ENCODE data around the gene ULK1. TPM values are rescaled to one million over a fixed set of nuclear protein-coding genes. Genes with fewer than 3 reads are reported as not detected.

Gene ULK1
- total and polyA plus RNA-seq, 2 of the 13 experiments (the other 11 are each of a cell fraction or from before 2014, with no cell fraction given) = 2.8 to 10.1 TPM

DNA sequence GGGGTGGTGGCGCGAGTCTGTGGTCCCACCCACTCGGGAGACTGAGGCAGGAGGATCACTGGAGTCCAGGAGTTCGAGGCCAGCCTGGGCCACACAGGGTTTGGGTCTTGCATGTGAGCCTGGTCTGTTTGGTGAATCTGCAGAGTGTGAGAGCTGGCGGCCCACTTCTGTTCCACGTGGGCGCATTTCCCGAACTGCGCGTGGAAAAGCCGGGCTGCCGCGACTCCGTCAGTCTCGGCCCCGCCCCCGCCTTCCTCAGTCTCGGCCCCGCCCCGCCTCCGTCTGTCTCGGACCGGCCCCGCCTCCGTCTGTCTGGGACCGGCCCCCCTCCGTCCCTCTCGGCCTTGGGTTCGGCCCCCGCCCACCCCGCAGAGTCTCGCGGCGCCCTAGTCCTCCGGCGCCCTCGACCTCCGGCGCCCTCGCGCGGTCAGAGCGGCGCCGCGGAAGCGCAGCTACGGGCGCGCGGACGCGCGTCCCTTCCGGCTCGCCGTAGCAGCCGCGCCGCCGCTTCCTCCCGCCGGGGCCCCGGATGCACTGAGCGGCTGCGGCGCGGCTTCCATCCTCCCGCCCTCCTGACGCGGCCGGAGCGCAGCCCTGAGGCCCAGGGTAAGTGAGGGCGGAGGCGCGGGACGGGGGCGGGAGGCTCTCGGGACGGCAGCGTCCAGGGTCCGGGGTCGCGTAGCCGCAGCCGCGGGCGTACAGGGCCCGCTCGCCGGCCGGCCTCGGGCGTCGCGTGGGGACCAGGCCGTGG lies 55.2 kb downstream of the ULK1 start, which contains the start of gene EP400 (continued):
- TF ChIP-seq, protein P1, sequence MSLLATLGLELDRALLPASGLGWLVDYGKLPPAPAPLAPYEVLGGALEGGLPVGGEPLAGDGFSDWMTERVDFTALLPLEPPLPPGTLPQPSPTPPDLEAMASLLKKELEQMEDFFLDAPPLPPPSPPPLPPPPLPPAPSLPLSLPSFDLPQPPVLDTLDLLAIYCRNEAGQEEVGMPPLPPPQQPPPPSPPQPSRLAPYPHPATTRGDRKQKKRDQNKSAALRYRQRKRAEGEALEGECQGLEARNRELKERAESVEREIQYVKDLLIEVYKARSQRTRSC (CRISPR knock-in tag; IDR thresholded peaks at IDR 0.05; ENCODE audit: low read depth) = no peak
- TF ChIP-seq, protein P2, sequence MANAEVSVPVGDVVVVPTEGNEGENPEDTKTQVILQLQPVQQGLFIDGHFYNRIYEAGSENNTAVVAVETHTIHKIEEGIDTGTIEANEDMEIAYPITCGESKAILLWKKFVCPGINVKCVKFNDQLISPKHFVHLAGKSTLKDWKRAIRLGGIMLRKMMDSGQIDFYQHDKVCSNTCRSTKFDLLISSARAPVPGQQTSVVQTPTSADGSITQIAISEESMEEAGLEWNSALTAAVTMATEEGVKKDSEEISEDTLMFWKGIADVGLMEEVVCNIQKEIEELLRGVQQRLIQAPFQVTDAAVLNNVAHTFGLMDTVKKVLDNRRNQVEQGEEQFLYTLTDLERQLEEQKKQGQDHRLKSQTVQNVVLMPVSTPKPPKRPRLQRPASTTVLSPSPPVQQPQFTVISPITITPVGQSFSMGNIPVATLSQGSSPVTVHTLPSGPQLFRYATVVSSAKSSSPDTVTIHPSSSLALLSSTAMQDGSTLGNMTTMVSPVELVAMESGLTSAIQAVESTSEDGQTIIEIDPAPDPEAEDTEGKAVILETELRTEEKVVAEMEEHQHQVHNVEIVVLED (CRISPR knock-in tag; IDR thresholded peaks at IDR 0.05; ENCODE audit: borderline replicate concordance) = peak; percentile 76
- TF ChIP-seq ZNF446 (CRISPR knock-in tag; IDR thresholded peaks at IDR 0.05) = peak; percentile 35; the same call in 1 of the 2 replicates
- TF ChIP-seq ZNF101 (CRISPR knock-in tag; IDR thresholded peaks at IDR 0.05; ENCODE audit: borderline replicate concordance, low read depth) = no peak
- no peak for TF ChIP-seq KDM6A (CRISPR knock-in tag; IDR thresholded peaks at IDR 0.05; ENCODE audit: low read depth)
- no peak; the same call in 1 of the 2 replicates for TF ChIP-seq ZNF331 (CRISPR knock-in tag; IDR thresholded peaks at IDR 0.05)
- TF ChIP-seq, protein P3, sequence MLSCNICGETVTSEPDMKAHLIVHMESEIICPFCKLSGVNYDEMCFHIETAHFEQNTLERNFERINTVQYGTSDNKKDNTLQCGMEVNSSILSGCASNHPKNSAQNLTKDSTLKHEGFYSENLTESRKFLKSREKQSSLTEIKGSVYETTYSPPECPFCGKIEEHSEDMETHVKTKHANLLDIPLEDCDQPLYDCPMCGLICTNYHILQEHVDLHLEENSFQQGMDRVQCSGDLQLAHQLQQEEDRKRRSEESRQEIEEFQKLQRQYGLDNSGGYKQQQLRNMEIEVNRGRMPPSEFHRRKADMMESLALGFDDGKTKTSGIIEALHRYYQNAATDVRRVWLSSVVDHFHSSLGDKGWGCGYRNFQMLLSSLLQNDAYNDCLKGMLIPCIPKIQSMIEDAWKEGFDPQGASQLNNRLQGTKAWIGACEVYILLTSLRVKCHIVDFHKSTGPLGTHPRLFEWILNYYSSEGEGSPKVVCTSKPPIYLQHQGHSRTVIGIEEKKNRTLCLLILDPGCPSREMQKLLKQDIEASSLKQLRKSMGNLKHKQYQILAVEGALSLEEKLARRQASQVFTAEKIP (CRISPR knock-in tag; IDR thresholded peaks at IDR 0.05; ENCODE audit: borderline replicate concordance) = no peak
- no peak; the same call in 1 of the 2 replicates for TF ChIP-seq NRL (CRISPR knock-in tag; IDR thresholded peaks at IDR 0.05; ENCODE audit: borderline replicate concordance)
- TF ChIP-seq ZNF44 (CRISPR knock-in tag; IDR thresholded peaks at IDR 0.05) = no peak
- no peak for TF ChIP-seq TBL1XR1 (IDR thresholded peaks at IDR 0.05; ENCODE audit: borderline replicate concordance, low read length, partially characterized antibody)
- TF ChIP-seq AKAP8 (CRISPR knock-in tag; IDR thresholded peaks at IDR 0.05) = no peak
- TF ChIP-seq, protein P4, sequence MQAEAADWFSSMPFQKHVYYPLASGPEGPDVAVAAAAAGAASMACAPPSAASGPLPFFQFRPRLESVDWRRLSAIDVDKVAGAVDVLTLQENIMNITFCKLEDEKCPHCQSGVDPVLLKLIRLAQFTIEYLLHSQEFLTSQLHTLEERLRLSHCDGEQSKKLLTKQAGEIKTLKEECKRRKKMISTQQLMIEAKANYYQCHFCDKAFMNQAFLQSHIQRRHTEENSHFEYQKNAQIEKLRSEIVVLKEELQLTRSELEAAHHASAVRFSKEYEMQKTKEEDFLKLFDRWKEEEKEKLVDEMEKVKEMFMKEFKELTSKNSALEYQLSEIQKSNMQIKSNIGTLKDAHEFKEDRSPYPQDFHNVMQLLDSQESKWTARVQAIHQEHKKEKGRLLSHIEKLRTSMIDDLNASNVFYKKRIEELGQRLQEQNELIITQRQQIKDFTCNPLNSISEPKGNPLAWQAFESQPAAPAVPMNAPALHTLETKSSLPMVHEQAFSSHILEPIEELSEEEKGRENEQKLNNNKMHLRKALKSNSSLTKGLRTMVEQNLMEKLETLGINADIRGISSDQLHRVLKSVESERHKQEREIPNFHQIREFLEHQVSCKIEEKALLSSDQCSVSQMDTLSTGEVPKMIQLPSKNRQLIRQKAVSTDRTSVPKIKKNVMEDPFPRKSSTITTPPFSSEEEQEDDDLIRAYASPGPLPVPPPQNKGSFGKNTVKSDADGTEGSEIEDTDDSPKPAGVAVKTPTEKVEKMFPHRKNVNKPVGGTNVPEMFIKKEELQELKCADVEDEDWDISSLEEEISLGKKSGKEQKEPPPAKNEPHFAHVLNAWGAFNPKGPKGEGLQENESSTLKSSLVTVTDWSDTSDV (CRISPR knock-in tag; IDR thresholded peaks at IDR 0.05) = no peak
- TF ChIP-seq NFRKB (IDR thresholded peaks at IDR 0.05) = no peak
- no peak for TF ChIP-seq HNF4G (IDR thresholded peaks at IDR 0.05; ENCODE audit: borderline replicate concordance, low read depth, low read length)
- peak; percentile 65; the same call in 1 of the 2 replicates for TF ChIP-seq HNF4G (CRISPR knock-in tag; IDR thresholded peaks at IDR 0.05; ENCODE audit: borderline replicate concordance, low read depth)
- no peak for TF ChIP-seq ZNF549 (CRISPR knock-in tag; IDR thresholded peaks at IDR 0.05)
- TF ChIP-seq, protein P5, sequence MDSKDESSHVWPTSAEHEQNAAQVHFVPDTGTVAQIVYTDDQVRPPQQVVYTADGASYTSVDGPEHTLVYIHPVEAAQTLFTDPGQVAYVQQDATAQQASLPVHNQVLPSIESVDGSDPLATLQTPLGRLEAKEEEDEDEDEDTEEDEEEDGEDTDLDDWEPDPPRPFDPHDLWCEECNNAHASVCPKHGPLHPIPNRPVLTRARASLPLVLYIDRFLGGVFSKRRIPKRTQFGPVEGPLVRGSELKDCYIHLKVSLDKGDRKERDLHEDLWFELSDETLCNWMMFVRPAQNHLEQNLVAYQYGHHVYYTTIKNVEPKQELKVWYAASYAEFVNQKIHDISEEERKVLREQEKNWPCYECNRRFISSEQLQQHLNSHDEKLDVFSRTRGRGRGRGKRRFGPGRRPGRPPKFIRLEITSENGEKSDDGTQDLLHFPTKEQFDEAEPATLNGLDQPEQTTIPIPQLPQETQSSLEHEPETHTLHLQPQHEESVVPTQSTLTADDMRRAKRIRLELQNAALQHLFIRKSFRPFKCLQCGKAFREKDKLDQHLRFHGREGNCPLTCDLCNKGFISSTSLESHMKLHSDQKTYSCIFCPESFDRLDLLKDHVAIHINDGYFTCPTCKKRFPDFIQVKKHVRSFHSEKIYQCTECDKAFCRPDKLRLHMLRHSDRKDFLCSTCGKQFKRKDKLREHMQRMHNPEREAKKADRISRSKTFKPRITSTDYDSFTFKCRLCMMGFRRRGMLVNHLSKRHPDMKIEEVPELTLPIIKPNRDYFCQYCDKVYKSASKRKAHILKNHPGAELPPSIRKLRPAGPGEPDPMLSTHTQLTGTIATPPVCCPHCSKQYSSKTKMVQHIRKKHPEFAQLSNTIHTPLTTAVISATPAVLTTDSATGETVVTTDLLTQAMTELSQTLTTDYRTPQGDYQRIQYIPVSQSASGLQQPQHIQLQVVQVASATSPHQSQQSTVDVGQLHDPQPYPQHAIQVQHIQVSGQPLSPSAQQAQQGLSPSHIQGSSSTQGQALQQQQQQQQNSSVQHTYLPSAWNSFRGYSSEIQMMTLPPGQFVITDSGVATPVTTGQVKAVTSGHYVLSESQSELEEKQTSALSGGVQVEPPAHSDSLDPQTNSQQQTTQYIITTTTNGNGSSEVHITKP (CRISPR knock-in tag; IDR thresholded peaks at IDR 0.05; ENCODE audit: low read depth) = no peak
- TF ChIP-seq MTF2 (CRISPR knock-in tag; IDR thresholded peaks at IDR 0.05; ENCODE audit: borderline replicate concordance) = no peak
- no peak for TF ChIP-seq EED (CRISPR knock-in tag; IDR thresholded peaks at IDR 0.05)

All from HepG2 (cell line).